ENCODE results near the gene RERG.
A peak's percentile ranks its signal among the peaks of the same experiment; 100 is the strongest.
"Not testable (repeated sequence)": the region's sequence is repeated elsewhere in the genome, so short reads cannot be mapped to it uniquely, and the experiment has no call there.

RERG gene

GRCh38 chr12:15220915-15221885, at the start of gene RERG:
TSS of gene RERG (minus strand) at chr12:15221417. CDS start at chr12:15217489, 3,928 bp downstream.
- peak; percentile 5 to 61 for DNase-seq (ENCODE audit: low read depth in 2 of 2)

GRCh38 chr12:15270591-15270990, 49.4 kb upstream of the RERG start:
- DNase-seq (ENCODE audit: low read depth in 2 of 2) = no peak

DNA sequence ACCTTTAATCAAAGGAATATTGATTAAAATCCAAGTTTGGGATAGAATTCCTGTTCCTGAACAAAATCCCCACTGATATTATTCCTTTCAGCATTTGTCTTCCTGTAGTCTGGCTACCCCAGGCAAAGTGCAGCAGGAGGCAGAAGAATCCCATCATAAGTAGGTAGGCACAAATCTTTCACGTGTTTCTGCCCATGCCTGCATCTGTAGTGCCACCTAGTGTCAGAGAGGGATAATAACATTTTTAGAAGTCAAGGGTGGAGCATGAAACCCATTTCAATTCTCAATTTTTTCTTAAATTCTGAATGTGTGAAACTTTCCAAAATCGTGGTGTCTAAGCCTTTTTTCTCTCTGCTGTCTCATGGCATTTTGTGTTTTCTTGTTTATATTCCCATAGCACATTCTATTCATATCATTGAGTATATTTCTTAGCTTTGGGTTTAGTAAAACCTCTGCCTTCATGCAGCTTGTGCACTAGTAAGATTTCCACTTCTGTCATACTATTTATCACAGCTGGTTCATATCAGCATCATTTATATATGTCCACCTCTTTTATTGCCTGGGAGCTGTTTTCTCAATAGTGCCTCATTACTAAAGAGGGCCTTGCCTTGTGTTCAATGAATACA, 47.8 kb upstream of the RERG start:
- no peak for DNase-seq (ENCODE audit: low read depth in 2 of 2)

DNA sequence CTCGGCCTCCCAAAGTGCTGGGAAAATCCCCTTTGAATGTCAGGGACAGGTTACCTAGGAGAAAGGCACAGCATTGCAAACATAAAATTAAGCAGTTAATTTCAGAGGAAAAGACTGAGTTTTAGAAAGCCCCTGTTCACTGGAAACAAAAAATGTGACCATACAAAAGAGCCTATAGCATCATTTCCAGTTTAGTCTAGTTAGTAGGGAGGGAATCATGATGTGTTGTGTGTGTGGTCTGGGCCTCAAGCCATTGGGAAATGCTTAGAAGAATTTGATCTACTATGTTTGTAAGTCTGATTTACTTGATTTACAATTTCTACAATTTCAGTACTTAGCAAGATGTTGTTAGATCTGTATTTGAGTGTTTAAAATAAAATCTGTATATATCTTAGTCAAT, 47.1 kb upstream of the RERG start:
- DNase-seq (ENCODE audit: low read depth in 2 of 2) = no peak

DNA sequence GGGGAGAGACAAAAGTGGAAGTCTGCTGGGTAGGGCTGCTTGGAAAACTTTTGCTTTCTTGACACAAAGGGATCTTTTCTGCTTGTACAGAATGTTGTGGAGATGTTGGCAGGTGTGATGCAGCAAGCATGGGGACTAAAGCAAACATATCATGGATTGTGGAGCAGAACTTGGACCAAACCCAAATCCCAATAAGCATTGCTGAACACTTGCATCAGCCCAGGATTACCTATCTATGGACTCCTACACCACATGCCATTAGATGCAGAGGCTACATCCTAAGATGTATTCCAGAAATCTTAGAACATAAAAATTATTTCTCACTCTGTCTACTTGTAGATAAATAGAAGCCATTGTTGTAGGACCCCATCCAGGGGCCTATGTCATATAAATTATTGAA, 44.7 kb upstream of the RERG start:
- no peak for DNase-seq (ENCODE audit: low read depth in 2 of 2)

DNA sequence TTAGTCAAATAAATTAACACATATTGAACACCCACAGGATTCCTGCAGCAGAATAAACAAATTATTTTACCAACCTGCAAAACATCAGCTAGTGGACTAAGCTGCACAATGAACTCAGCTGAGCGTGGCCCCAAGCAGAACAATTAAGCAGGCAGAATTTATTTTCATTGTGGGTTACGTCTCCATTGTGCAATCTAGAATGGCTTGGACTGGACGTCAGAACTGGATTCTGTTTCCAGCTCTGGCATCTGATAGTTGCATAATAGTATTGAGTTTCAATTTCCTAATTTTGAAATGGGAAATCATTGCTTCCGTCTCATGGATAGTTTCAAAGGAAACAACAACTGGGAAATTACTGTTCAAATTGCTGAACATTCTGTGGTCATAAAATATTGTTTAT, 35.5 kb upstream of the RERG start:
- no peak for DNase-seq (ENCODE audit: low read depth in 2 of 2)

DNA sequence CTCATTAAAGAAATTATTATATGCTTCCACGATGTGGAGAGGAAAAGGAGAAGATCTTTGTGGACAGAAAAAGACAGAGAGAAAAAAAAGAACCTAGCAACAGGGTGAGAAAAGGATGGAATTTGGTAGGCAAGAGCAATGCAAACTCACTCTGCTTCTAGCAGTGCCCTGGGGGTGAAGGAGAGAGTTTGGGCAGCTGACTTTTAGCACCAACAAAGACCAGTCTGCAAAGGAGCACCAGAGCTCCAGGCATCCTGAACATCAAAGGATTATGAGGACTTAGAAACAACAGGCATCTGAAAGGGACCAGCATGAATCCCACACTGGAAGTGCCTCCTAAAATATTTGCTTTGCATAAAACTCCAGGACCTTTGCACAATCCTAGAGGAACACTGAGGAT, 32.8 kb upstream of the RERG start:
- no peak for DNase-seq (ENCODE audit: low read depth in 2 of 2)

DNA sequence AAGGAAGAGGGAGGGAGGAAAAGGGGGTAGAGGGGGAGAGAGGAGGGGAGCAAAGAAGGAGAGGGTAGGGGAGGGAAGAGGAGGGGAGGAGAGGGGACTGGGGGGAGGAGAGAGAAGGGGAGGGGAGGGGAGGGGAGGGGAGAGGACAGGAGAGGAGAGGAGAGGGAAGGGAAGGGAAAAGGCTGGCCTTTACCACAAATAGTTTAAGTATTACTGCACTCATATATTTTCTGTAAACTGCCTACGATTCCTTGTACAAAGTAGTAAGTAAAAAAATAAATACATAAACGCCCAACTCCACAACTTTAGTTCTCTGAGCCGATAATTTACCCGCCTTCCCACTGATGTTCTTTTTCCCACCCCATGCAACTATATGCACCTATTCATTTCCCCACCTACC, 23.7 kb upstream of the RERG start:
- no peak for DNase-seq (ENCODE audit: low read depth in 2 of 2)

- DNase-seq (ENCODE audit: low read depth in 2 of 2) = no peak
These were observed 23.1 kb upstream of the RERG start for GRCh38 chr12:15244341-15244740.

- no peak for DNase-seq (ENCODE audit: low read depth in 2 of 2)
These were observed 21.9 kb upstream of the RERG start for GRCh38 chr12:15243102-15243501.

DNA sequence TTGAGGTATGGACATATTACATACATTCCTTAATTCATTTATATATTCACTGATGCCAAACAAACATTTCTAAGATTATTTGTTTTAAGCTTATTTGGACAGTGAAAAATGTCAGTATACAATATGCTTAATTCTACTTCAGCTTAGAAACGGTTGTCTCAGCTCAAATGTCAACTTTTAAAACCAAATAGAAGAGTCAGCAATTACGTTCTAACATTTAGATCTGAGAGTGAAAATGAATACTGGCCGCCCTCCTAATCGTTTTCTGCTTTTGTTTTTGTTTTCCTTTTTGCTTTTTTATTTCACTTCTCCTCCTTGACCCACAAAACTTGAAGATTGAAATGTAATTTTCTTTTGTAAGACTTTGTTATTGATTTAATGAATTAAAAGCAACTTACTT, 19.7 kb upstream of the RERG start:
- no peak for DNase-seq (ENCODE audit: low read depth in 2 of 2)

DNA sequence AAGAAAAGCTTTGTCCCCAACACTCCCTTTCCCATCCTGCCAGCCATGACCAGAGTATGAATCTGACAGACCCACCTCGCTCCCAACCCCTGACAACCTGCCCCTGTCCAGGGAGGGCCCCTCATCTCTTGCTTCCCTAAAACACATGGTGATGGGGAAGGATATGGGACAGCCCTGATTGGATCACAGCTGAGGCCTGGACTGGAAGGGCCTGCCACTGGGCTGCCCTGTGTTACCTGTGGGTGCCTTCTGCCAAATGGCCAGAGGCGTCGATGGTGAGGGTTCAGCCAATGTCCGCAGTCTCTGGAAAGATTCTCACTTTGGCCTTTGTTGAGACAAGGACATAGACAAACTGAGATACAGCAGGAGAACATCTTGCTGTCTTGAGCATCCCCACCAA, 13.3 kb upstream of the RERG start:
- DNase-seq (ENCODE audit: low read depth in 2 of 2) = no peak

DNA sequence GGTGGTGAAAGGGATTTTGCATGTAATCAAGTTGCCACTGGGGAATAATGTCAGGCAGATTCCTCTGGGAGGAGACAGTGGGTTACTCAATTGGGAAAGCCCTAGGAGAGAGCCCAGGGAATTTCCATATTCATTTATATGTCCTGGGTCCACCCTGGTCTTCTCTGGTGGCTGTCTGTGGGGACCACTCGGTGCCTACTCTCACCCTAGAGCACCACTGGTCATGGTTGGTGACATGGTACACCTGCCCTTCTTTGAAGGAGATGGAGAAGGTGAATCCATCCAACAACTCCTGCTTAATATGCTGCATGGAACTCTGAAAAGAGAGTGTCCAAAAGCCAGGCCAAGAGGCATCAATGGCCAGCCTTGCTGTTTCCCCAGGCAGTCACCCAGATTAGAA, 12.8 kb upstream of the RERG start:
- no peak for DNase-seq (ENCODE audit: low read depth in 2 of 2)

- no peak for DNase-seq (ENCODE audit: low read depth in 2 of 2)
These were observed 11.7 kb upstream of the RERG start for GRCh38 chr12:15232959-15233358.

GRCh38 chr12:15231493-15231892, 10.3 kb upstream of the RERG start:
- DNase-seq (ENCODE audit: low read depth in 2 of 2) = no peak

DNA sequence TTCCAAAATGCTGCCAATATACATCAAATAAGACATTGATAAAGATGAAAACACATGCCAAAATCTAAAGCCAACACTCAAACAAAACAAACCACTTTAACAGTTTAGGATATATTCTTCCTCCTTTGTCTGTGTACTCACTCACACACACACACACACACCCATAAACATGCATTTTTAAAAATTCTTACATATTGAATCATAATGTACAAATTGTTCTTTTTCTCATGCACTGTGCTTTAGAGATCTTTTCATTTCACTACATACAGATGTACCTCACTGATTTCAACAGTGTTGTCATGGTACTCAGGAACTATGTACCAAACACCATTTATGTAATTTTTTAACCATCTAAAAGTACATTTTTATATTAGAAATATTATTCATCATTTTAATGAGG, 9.5 kb upstream of the RERG start:
- DNase-seq (ENCODE audit: low read depth in 2 of 2) = no peak

DNA sequence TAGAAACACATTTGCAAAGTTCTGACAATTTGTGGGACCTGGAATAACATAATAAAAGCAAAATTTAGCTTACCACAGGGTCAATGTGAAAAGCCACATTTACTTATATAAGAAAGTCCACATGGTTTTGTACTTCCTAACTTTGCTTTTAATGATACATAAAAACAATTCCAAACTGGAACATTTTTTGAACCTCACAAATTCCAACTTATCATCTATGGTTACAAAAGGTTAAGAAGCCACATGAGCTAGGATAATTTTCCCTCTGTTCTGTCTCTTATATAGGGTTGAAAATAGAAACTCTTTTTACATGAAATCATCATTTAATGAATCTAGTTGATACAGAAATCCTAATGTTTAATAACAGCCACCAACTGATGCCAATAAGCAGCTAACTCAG, 8.9 kb upstream of the RERG start:
- DNase-seq (ENCODE audit: low read depth in 2 of 2) = no peak

- no peak for DNase-seq (ENCODE audit: low read depth in 2 of 2)
These were observed 5.9 kb upstream of the RERG start for GRCh38 chr12:15227004-15227679.

- DNase-seq (ENCODE audit: low read depth in 2 of 2) = not testable (repeated sequence)
These were observed 4.6 kb upstream of the RERG start for GRCh38 chr12:15225863-15226218.

DNA sequence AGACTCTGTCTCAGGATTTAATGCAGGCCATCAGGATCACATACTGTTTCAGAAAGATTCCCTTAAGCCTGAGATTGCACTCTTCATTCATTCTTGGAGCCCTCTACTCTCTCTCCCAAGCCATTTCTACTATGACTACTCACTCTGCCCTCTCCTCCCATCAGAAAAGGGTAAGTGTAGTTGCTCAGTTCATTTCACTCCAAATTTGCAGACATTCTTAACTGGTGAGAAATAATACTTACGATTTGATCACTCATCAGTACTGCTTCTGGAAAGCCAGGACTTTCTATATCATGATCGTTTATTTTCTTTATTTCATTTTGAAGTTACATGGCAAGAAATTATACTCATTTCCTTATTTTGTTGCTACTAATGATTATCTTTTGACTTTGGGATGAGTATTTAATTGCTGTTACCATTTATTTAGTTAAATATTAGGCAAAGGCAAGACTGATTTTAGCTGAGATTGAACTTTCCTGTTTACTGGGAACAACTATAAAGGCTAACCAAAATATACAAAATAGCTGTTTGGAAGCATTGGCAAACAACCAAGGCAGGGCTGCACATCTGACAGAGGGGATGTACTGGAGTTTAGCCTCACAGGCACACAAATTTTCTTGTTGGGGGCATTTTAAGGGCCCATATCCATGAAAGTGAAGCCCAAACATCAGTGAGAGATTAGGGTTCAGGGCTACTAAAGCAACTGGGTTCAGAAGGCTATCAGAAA, 4.1 kb upstream of the RERG start:
- DNase-seq (ENCODE audit: low read depth in 2 of 2) = no peak

DNA sequence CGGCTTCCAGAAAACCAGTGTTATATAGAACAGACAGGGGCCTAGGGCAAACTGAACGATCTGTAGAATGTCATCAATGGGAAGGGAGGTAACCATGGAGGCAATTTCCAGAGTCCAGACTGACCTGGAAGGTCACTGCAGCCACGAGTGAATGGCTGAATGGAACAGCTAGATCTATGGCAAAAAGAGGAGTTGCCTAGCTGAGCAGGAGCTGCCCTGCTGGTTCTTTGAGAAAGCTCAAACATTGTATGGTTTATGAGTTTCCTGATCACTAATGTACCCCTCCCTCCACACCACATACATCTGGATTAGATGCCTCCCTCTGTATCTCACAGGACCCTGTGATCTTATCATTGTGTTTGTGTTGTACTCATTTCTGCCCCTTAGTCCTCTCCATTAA, 1.0 kb upstream of the RERG start:
- DNase-seq (ENCODE audit: low read depth in 2 of 2) = no peak

DNA sequence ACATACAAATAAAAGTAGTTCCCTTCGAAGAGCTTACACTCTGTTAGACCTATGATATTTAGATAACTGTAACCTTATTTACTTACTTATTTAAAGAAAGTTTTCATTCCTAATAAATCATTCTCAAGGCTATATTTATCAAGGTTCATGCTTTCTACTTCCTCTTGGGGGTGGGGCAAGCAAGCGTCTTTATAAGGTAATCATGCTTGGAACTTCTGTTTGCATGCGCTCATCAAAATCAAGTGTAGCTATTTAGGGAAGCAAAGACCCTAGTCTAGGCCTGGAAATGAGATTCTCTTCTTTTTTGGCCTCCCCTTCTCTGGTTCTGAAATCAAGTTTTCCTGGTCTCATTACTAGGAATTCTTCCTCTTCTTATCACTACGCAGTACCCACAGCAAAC, 766 bp downstream of the RERG start:
- DNase-seq (ENCODE audit: low read depth in 2 of 2) = no peak
